Calu3 (cell line): ENCODE data around the gene TSKU. TPM values are rescaled to one million over a fixed set of nuclear protein-coding genes. Genes with fewer than 3 reads are reported as not detected.

Experiments
- BruUV-seq: library from RNA; stranded (reverse); fragments of 400-500 nt; replicated peaks from 2 replicates; lab custom pipeline; 2021; lab: Mats Ljungman, UMichigan
- CTCF ChIA-PET: fragments of 300-600 bp; sonication (Branson Sonifier 250); formaldehyde crosslinking; loops from one replicate; lab custom pipeline; 2022; ENCODE audit warnings: antibody characterized with exemption; lab: Charles Lee
- DNase-seq: peaks from one replicate; pipeline ENCODE4 v3.0.0; 2022
- H3K27ac Mint-ChIP-seq: one replicate; pipeline ENCODE4 v1.8.0; 2022; ENCODE audit warnings: mixed read lengths; ENCODE audit not compliant: unreplicated experiment
- H3K27me3 Mint-ChIP-seq: one replicate; pipeline ENCODE4 v1.8.0; 2022; ENCODE audit warnings: mixed read lengths; ENCODE audit not compliant: unreplicated experiment
- H3K36me3 Mint-ChIP-seq: one replicate; pipeline ENCODE4 v1.8.0; 2022; ENCODE audit warnings: mild to moderate bottlenecking, moderate library complexity, mixed read lengths; ENCODE audit not compliant: insufficient read depth, unreplicated experiment
- H3K4me1 Mint-ChIP-seq: one replicate; pipeline ENCODE4 v1.8.0; 2022; ENCODE audit warnings: mild to moderate bottlenecking, low read depth, mixed read lengths; ENCODE audit not compliant: unreplicated experiment
- H3K4me3 Mint-ChIP-seq: one replicate; pipeline ENCODE4 v1.8.0; 2022; ENCODE audit warnings: mild to moderate bottlenecking, low read depth, moderate library complexity, mixed read lengths; ENCODE audit not compliant: unreplicated experiment
- H3K9me3 Mint-ChIP-seq: one replicate; pipeline ENCODE4 v1.8.0; 2022; ENCODE audit warnings: low read depth, mixed read lengths; ENCODE audit not compliant: unreplicated experiment
- intact Hi-C: fragments of 100-400 bp; cut with micrococcal nuclease; formaldehyde crosslinking; loops from one replicate; pipeline ENCODE4 v1.10.0; 2022; ENCODE audit not compliant: unreplicated experiment
- total RNA-seq: library from RNA; stranded (reverse); gene quantifications from 2 replicates; pipeline ENCODE4 v1.2.3, GENCODE V29; 2022
- TF ChIP-seq, protein P1 (sequence below): fragments of 200-600 bp; IDR thresholded peaks from one replicate; pipeline ENCODE4 v1.8.0; 2022; ENCODE audit warnings: antibody characterized with exemption; ENCODE audit not compliant: unreplicated experiment

TSKU gene
- total RNA-seq, 1 experiment from 2014 or later = 49.0 TPM

DNA sequence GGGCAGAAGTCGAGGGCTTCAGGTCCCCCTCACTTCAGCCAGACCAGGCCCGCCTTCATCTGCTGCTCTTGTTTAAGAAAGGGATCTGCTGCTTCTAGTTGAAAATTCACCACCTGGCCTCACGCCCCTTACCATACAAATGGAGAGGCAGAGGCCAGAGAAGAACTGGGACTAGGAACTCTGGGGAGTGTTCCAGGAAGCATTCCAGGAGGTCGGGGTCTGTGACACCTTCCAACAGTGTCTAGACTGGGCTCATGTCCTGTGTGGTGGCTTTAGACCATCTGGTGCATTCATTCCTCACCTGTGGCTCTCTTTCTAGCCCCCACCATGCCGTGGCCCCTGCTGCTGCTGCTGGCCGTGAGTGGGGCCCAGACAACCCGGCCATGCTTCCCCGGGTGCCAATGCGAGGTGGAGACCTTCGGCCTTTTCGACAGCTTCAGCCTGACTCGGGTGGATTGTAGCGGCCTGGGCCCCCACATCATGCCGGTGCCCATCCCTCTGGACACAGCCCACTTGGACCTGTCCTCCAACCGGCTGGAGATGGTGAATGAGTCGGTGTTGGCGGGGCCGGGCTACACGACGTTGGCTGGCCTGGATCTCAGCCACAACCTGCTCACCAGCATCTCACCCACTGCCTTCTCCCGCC lies 12.3 kb downstream of the TSKU start:
- TF ChIP-seq, protein P1, sequence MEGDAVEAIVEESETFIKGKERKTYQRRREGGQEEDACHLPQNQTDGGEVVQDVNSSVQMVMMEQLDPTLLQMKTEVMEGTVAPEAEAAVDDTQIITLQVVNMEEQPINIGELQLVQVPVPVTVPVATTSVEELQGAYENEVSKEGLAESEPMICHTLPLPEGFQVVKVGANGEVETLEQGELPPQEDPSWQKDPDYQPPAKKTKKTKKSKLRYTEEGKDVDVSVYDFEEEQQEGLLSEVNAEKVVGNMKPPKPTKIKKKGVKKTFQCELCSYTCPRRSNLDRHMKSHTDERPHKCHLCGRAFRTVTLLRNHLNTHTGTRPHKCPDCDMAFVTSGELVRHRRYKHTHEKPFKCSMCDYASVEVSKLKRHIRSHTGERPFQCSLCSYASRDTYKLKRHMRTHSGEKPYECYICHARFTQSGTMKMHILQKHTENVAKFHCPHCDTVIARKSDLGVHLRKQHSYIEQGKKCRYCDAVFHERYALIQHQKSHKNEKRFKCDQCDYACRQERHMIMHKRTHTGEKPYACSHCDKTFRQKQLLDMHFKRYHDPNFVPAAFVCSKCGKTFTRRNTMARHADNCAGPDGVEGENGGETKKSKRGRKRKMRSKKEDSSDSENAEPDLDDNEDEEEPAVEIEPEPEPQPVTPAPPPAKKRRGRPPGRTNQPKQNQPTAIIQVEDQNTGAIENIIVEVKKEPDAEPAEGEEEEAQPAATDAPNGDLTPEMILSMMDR = no peak
- BruUV-seq = no TSS peak
- Mint-ChIP-seq H3K36me3 (peaks cover 51% of the 10 kb centered on the region), H3K4me1 (peaks cover 33% of the 10 kb centered on the region), H3K27me3 (no peaks in the 10 kb centered on the region), H3K4me3 (no peak overlapping the region), H3K27ac (no peak overlapping the region), H3K9me3 (no peaks in the 10 kb centered on the region)
- CTCF ChIA-PET = no interaction called here
- DNase-seq = no peak
- intact Hi-C loops = no loop called here

DNA sequence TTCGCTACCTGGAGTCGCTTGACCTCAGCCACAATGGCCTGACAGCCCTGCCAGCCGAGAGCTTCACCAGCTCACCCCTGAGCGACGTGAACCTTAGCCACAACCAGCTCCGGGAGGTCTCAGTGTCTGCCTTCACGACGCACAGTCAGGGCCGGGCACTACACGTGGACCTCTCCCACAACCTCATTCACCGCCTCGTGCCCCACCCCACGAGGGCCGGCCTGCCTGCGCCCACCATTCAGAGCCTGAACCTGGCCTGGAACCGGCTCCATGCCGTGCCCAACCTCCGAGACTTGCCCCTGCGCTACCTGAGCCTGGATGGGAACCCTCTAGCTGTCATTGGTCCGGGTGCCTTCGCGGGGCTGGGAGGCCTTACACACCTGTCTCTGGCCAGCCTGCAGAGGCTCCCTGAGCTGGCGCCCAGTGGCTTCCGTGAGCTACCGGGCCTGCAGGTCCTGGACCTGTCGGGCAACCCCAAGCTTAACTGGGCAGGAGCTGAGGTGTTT lies 12.8 kb downstream of the TSKU start:
- CTCF ChIA-PET = no interaction called here
- Mint-ChIP-seq H3K36me3 (peaks cover 51% of the 10 kb centered on the region), H3K27ac (no peak overlapping the region), H3K27me3 (no peaks in the 10 kb centered on the region), H3K4me1 (peaks cover 28% of the 10 kb centered on the region), H3K9me3 (no peaks in the 10 kb centered on the region), H3K4me3 (no peak overlapping the region)
- no TSS peak for BruUV-seq
- DNase-seq = no peak
- TF ChIP-seq, protein P1 = no peak
- intact Hi-C loops = no loop called here

DNA sequence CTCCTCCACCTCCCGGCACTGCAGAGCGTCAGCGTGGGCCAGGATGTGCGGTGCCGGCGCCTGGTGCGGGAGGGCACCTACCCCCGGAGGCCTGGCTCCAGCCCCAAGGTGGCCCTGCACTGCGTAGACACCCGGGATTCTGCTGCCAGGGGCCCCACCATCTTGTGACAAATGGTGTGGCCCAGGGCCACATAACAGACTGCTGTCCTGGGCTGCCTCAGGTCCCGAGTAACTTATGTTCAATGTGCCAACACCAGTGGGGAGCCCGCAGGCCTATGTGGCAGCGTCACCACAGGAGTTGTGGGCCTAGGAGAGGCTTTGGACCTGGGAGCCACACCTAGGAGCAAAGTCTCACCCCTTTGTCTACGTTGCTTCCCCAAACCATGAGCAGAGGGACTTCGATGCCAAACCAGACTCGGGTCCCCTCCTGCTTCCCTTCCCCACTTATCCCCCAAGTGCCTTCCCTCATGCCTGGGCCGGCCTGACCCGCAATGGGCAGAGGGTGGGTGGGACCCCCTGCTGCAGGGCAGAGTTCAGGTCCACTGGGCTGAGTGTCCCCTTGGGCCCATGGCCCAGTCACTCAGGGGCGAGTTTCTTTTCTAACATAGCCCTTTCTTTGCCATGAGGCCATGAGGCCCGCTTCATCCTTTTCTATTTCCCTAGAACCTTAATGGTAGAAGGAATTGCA lies 13.5 kb downstream of the TSKU start:
- DNase-seq = no peak
- peaks cover 26% of the 10 kb centered on the region for H3K4me1 Mint-ChIP-seq
- no peaks in the 10 kb centered on the region for H3K27me3 Mint-ChIP-seq
- no TSS peak for BruUV-seq
- peaks cover 51% of the 10 kb centered on the region for H3K36me3 Mint-ChIP-seq
- no peaks in the 10 kb centered on the region for H3K9me3 Mint-ChIP-seq
- intact Hi-C loops = no loop called here
- TF ChIP-seq, protein P1 = no peak
- CTCF ChIA-PET = no interaction called here
- no peak overlapping the region for H3K4me3 Mint-ChIP-seq
- H3K27ac Mint-ChIP-seq = no peak overlapping the region

DNA sequence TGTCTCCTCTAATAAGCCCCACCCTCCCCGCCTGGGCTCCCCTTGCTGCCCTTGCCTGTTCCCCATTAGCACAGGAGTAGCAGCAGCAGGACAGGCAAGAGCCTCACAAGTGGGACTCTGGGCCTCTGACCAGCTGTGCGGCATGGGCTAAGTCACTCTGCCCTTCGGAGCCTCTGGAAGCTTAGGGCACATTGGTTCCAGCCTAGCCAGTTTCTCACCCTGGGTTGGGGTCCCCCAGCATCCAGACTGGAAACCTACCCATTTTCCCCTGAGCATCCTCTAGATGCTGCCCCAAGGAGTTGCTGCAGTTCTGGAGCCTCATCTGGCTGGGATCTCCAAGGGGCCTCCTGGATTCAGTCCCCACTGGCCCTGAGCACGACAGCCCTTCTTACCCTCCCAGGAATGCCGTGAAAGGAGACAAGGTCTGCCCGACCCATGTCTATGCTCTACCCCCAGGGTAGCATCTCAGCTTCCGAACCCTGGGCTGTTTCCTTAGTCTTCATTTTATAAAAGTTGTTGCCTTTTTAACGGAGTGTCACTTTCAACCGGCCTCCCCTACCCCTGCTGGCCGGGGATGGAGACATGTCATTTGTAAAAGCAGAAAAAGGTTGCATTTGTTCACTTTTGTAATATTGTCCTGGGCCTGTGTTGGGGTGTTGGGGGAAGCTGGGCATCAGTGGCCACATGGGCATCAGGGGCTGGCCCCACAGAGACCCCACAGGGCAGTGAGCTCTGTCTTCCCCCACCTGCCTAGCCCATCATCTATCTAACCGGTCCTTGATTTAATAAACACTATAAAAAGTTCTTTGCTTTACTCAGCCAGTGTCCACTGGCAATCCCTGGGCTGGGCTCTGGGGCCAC lies 14.4 kb downstream of the TSKU start:
- DNase-seq = no peak
- H3K4me1 Mint-ChIP-seq = peaks cover 22% of the 10 kb centered on the region
- no peaks in the 10 kb centered on the region for H3K9me3 Mint-ChIP-seq
- BruUV-seq = TSS peak; percentile 10
- H3K27me3 Mint-ChIP-seq = no peaks in the 10 kb centered on the region
- H3K36me3 Mint-ChIP-seq = peaks cover 45% of the 10 kb centered on the region
- H3K27ac Mint-ChIP-seq = peak overlapping the region; percentile 12
- intact Hi-C loops = no loop called here
- H3K4me3 Mint-ChIP-seq = no peak overlapping the region
- CTCF ChIA-PET = interaction anchor here (2.8 kb wide), 1 partner anchor 62 kb away, joined by 39 read pairs; no protein-coding TSS in a partner anchor
- TF ChIP-seq, protein P1 = no peak
